Glutamatergic neuron (in vitro differentiated cells): ENCODE measurements around the gene MEPE. TPM values are rescaled to one million over a fixed set of nuclear protein-coding genes. Genes with fewer than 3 reads are reported as not detected.
"Not testable (repeated sequence)": the region's sequence is repeated elsewhere in the genome, so short reads cannot be mapped to it uniquely, and the experiment has no call there.

ENCODE experiments used
- DNase-seq: peaks from one replicate; pipeline ENCODE4 v3.0.0; 2022
- H3K27ac Mint-ChIP-seq: one replicate; pipeline ENCODE4 v1.8.0; 2020; ENCODE audit warnings: mild to moderate bottlenecking, mixed read lengths, inconsistent platforms; ENCODE audit not compliant: unreplicated experiment
- H3K27me3 Mint-ChIP-seq: one replicate; pipeline ENCODE4 v1.8.0; 2020; ENCODE audit warnings: mild to moderate bottlenecking, moderate library complexity, mixed read lengths, inconsistent platforms; ENCODE audit not compliant: unreplicated experiment
- H3K36me3 Mint-ChIP-seq: one replicate; pipeline ENCODE4 v1.8.0; 2020; ENCODE audit warnings: mild to moderate bottlenecking, mixed read lengths, inconsistent platforms; ENCODE audit not compliant: unreplicated experiment
- H3K4me1 Mint-ChIP-seq: one replicate; pipeline ENCODE4 v1.8.0; 2020; ENCODE audit warnings: mild to moderate bottlenecking, low read depth, mixed read lengths, inconsistent platforms; ENCODE audit not compliant: unreplicated experiment
- H3K4me3 Mint-ChIP-seq: one replicate; pipeline ENCODE4 v1.8.0; 2020; ENCODE audit warnings: mild to moderate bottlenecking, mixed read lengths, inconsistent platforms; ENCODE audit not compliant: unreplicated experiment
- H3K9me3 Mint-ChIP-seq: one replicate; pipeline ENCODE4 v1.8.0; 2020; ENCODE audit warnings: mild to moderate bottlenecking, moderate library complexity, mixed read lengths, inconsistent platforms; ENCODE audit not compliant: unreplicated experiment
- CTCF ChIP-seq: fragments of 200-600 bp; sonication (generic); IDR thresholded peaks from one replicate; pipeline ENCODE4 v1.5.0; 2021; ENCODE audit not compliant: partially characterized antibody, unreplicated experiment
- total RNA-seq: library from RNA; stranded (reverse); fragmentation: NEBNext Ultra II Directional; extraction: Animal tissue kit (Norgen Biotek cat#: 25700); gene quantifications from one replicate; pipeline ENCODE4 v1.2.1, GENCODE V29; 2021; ENCODE audit not compliant: unreplicated experiment

The MEPE gene
- total RNA-seq, 1 donor from 2014 or later, result not detected

GRCh38 chr4:87882321-87882720, 49.6 kb downstream of the MEPE start:
- no peaks in the 10 kb centered on the region for H3K36me3 Mint-ChIP-seq
- H3K9me3 Mint-ChIP-seq, result peaks cover 4% of the 10 kb centered on the region

GRCh38 chr4:87882861-87883260, 50.1 kb downstream of the MEPE start:
- no peaks in the 10 kb centered on the region for H3K36me3 Mint-ChIP-seq
- no peak for TF ChIP-seq CTCF
- no peaks in the 10 kb centered on the region for H3K4me1 Mint-ChIP-seq
- no peak overlapping the region for H3K27ac Mint-ChIP-seq
- DNase-seq, result no peak
- no peaks in the 10 kb centered on the region for H3K27me3 Mint-ChIP-seq
- peaks cover 4% of the 10 kb centered on the region for H3K9me3 Mint-ChIP-seq
- H3K4me3 Mint-ChIP-seq, result no peak overlapping the region

More at GRCh38 chr4:87882321-87882720, 49.6 kb downstream of the MEPE start:
- H3K27me3 Mint-ChIP-seq, result no peaks in the 10 kb centered on the region
- TF ChIP-seq CTCF, result no peak
- H3K4me3 Mint-ChIP-seq, result no peak overlapping the region
- no peak for DNase-seq
- no peak overlapping the region for H3K27ac Mint-ChIP-seq
- H3K4me1 Mint-ChIP-seq, result no peaks in the 10 kb centered on the region

GRCh38 chr4:87884976-87885549, 52.3 kb downstream of the MEPE start:
- no peak for TF ChIP-seq CTCF
- Mint-ChIP-seq H3K27ac (no peak overlapping the region), H3K9me3 (no peaks in the 10 kb centered on the region), H3K4me1 (no peaks in the 10 kb centered on the region), H3K4me3 (no peak overlapping the region), H3K36me3 (peaks cover 12% of the 10 kb centered on the region), H3K27me3 (no peaks in the 10 kb centered on the region)
- no peak for DNase-seq

- no peaks in the 10 kb centered on the region for H3K9me3 Mint-ChIP-seq
- no peaks in the 10 kb centered on the region for H3K27me3 Mint-ChIP-seq
- no peak overlapping the region for H3K27ac Mint-ChIP-seq
- peaks cover 13% of the 10 kb centered on the region for H3K36me3 Mint-ChIP-seq
- DNase-seq, result no peak
- H3K4me1 Mint-ChIP-seq, result no peaks in the 10 kb centered on the region
- TF ChIP-seq CTCF, result no peak
- no peak overlapping the region for H3K4me3 Mint-ChIP-seq
Observed at GRCh38 chr4:87886083-87886482, 53.3 kb downstream of the MEPE start.

- peaks cover 24% of the 10 kb centered on the region for H3K36me3 Mint-ChIP-seq
- H3K9me3 Mint-ChIP-seq, H3K27me3 Mint-ChIP-seq, H3K4me3 Mint-ChIP-seq, H3K4me1 Mint-ChIP-seq, DNase-seq, H3K27ac Mint-ChIP-seq: not testable (repeated sequence)
Observed at GRCh38 chr4:87890753-87891152, 58.0 kb downstream of the MEPE start.
